Epithelial cell of proximal tubule (primary cell): ENCODE results near the gene ADAMTSL1. TPM values are rescaled to one million over a fixed set of nuclear protein-coding genes. Genes with fewer than 3 reads are reported as not detected.

Source experiments
- DNase-seq: peaks from one replicate; pipeline ENCODE4 v3.0.0-alpha.2; 2011; ENCODE audit warnings: low read depth
- H3K4me3 ChIP-seq: 2 replicates; pipeline ENCODE4 v1.5.1; 2011; ENCODE audit warnings: low read depth, mild to moderate bottlenecking, low read length
- total RNA-seq: library from RNA; depleted of rRNA; stranded (reverse); fragments of >200 nt; gene quantifications from 2 replicates; pipeline ENCODE4 v1.2.3, GENCODE V29; 2015
- TF ChIP-seq, protein P1 (sequence below): conservative IDR thresholded peaks from 2 replicates; pipeline ENCODE4 v1.5.1; 2012; ENCODE audit warnings: low read depth, mild to moderate bottlenecking, low read length

ADAMTSL1 gene
- total RNA-seq, 1 donor from 2014 or later: 2.8 TPM

DNA sequence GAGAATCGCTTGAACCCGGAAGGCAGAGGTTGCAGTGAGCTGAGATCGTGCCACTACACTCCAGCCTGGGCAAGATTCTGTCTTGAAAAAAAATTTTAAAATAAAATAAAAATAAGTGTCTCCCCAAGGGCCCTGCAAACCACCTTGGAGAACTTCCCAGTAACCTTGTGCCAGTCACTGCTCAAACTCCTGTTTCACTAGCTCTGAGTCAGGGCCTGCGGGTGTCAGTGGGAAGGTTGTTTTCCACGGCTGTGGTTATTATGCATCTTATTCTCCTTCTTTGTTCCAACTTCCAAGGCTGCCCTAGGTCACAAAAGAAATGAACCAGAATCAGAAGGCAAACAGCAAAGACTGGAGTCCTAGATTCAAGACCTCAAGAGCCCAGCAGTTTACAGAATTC, 246.7 kb downstream of the ADAMTSL1 start:
- no peak for DNase-seq
- H3K4me3 ChIP-seq: no peak overlapping the region
- TF ChIP-seq, protein P1, sequence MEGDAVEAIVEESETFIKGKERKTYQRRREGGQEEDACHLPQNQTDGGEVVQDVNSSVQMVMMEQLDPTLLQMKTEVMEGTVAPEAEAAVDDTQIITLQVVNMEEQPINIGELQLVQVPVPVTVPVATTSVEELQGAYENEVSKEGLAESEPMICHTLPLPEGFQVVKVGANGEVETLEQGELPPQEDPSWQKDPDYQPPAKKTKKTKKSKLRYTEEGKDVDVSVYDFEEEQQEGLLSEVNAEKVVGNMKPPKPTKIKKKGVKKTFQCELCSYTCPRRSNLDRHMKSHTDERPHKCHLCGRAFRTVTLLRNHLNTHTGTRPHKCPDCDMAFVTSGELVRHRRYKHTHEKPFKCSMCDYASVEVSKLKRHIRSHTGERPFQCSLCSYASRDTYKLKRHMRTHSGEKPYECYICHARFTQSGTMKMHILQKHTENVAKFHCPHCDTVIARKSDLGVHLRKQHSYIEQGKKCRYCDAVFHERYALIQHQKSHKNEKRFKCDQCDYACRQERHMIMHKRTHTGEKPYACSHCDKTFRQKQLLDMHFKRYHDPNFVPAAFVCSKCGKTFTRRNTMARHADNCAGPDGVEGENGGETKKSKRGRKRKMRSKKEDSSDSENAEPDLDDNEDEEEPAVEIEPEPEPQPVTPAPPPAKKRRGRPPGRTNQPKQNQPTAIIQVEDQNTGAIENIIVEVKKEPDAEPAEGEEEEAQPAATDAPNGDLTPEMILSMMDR: no peak

DNA sequence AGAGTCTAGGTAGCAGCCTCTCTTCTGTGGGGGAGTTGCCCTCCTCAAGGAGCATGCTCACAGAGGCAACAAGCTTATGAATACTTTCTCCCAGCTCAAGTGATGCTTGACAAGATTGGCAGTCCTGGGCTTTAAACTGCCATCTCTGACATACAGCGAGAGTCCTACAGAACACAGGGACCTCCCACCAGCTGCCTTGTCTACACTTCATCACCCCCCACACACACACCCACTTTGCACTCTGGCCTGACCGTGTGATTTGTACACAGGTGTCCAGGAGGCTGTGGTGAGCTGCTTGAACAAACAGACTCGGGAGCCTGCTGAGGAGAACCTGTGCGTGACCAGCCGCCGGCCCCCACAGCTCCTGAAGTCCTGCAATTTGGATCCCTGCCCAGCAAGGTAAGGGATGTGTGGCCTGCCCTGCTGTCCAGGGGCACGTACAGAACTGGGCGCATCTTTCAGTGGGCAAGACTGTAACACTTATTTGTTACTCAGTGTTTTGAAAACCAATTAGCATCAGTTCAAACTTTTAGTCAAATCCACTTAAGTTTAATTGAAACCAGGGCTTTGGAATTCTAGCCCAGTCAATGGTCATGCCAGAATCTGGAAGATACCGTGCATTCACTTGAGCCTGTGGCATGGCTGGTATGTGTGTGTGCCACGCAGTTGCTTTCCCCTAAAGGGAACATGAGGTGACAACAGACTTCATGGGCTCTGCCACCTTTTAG, 247.5 kb downstream of the ADAMTSL1 start:
- no peak for DNase-seq
- TF ChIP-seq, protein P1: no peak
- H3K4me3 ChIP-seq: no peak overlapping the region

DNA sequence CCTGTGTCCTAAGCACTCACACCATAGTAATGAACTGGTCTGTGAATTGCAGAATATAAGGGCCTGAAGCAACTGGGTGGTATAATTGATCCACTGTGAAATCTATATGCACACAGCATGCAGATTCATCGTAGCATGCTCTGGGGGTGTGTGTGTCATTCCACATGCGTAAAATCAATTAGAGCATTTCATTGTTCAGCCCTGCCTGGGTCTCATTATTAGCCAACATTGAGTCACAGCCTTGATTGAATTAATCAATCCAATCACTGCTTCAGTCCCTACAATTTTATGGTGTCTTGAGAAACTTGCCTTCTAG, 248.0 kb downstream of the ADAMTSL1 start:
- no peak for DNase-seq
- TF ChIP-seq, protein P1: no peak

DNA sequence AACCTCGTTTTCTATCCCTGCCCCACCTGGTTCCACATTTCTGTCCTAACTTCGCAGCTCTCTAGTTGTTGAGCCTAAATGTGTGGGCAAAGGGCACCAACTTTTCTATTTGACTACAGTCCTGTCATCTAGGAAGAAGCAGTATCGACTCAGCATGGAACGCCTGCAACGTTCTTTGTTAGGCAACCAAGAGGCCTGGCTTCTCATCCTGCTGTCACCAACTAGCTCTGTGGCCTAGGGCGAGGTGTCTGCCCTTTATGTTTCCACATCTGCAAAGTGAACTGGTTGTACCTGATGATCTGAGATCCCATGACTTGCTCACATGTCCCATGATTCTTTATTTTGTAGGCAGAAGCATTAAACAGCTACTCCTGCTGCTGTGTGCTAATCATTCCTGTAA, 248.9 kb downstream of the ADAMTSL1 start:
- no peak for DNase-seq
- no peak overlapping the region for H3K4me3 ChIP-seq
- TF ChIP-seq, protein P1: no peak

More for the DNA sequence above, 248.0 kb downstream of the ADAMTSL1 start:
- H3K4me3 ChIP-seq: no peak overlapping the region

DNA sequence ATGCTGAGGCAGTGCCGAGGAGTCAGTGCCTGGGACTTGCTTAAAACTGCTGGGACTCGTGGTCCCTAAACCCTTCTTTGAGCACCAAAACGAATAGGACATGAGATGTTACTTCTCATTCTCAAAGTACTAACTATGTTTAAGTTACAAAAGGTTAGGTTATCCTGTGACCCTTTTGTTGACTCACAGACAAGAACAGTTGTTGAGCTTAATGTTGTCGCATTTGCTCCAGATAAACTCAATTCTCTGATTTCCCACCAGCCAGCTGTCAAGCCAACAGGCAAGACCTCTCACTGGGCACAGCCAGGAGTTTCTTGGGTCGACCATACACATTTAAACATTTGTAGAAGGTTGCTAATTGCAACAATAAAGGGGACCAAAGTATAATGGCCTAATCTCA, 249.4 kb downstream of the ADAMTSL1 start:
- no peak overlapping the region for H3K4me3 ChIP-seq
- TF ChIP-seq, protein P1: no peak
- DNase-seq: no peak

DNA sequence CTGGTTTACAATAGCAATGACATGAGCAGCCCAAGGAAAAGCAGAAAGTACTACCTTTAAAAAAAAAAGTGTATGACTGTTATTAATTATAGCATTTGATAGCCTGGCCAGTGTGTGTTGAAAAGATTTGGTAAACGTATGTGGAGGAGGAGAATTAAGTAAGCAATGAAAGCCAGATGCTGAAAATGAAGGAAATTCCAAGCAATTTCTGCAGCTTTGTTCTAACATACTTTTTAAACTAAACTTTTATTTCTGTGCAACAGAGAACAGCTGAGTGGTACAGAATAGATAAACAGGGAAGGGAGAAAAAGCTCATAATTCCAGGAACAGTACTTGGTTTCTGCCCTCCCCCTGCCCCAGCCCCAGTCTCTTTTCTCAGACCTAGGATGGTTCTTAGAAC, 252.6 kb downstream of the ADAMTSL1 start:
- no peak for DNase-seq
- H3K4me3 ChIP-seq: no peak overlapping the region
- TF ChIP-seq, protein P1: no peak

DNA sequence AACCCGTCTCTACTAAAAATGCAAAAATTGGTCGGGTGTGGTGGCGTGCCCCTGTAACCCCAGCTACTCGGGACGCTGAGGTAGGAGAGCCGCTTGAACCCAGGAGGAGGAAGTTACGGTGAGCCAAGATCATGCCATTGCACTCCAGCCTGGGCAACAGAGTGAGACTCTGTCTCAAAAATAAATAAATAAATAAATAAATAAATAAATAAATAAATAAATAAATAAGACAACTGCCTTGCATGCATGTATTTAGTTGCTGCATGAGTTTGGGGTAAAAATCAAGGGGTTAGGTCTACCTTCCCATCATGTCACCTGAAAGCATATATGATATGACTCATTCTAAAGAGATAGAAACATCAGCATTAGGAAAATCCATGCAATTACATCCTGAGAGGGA, 254.0 kb downstream of the ADAMTSL1 start:
- no peak for DNase-seq
- TF ChIP-seq, protein P1: no peak
- no peak overlapping the region for H3K4me3 ChIP-seq
